ENCODE results near the gene CFAP46. TPM values are rescaled to one million over a fixed set of nuclear protein-coding genes. Genes with fewer than 3 reads are reported as not detected.

Gene CFAP46
- total RNA-seq, 1 donor from 2014 or later, result 1.6 TPM

DNA sequence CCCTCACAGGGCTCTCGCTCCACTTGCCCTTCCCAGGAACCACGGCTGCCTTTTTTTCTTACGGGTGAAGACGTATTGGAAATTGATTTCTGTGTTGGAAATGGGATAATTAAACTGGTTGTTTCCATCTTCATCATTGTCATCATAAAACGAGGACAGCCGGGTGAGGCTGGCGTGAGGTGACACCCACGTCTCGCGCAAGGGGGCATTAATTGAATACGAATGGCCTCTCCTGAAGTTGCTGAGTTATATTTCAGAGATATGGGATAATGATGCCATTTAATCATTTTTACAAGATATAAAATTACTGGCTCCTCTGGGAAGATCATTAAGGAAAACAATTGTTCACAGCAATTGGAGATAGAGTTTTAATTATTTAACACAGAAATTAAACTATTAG lies 138.1 kb downstream of the CFAP46 start:
- no peak for DNase-seq (ENCODE audit: low spot score)
- Histone ChIP-seq H3K4me3 (no peak overlapping the region), H4K20me1 (ENCODE audit: low read depth) (no peaks in the 10 kb centered on the region), H3F3A (ENCODE audit: low read depth) (no peaks in the 10 kb centered on the region), H3K36me3 (no peaks in the 10 kb centered on the region), H3K4me1 (no peaks in the 10 kb centered on the region), H3K9me3 (ENCODE audit: low read depth) (no peaks in the 10 kb centered on the region), H3K27ac (no peak overlapping the region), H3K27me3 (no peaks in the 10 kb centered on the region), H2AFZ (replicated peaks) (no peak overlapping the region), H3K9ac (no peak overlapping the region), H3K79me2 (ENCODE audit: low read depth) (no peaks in the 10 kb centered on the region), H3K4me2 (no peak overlapping the region)
- H3K4me3 Mint-ChIP-seq, result no peak overlapping the region
- peaks cover 9% of the 10 kb centered on the region for H3K4me1 Mint-ChIP-seq
- no peaks in the 10 kb centered on the region for H3K36me3 Mint-ChIP-seq
- TF ChIP-seq EZH2phosphoT487 (IDR thresholded peaks at IDR 0.05) (no peak), CTCF (IDR thresholded peaks at IDR 0.05) (no peak)
- H3K27me3 Mint-ChIP-seq (ENCODE audit: insufficient read depth, low read depth), result peaks cover 4% of the 10 kb centered on the region
- peak overlapping the region; percentile 48 for H3K27ac Mint-ChIP-seq
- H3K9me3 Mint-ChIP-seq, result no peaks in the 10 kb centered on the region

- Histone ChIP-seq H3K9ac (no peak overlapping the region), H3K4me2 (no peak overlapping the region), H3K4me1 (no peaks in the 10 kb centered on the region), H4K20me1 (ENCODE audit: low read depth) (no peaks in the 10 kb centered on the region), H3K9me3 (ENCODE audit: low read depth) (no peaks in the 10 kb centered on the region), H3F3A (ENCODE audit: low read depth) (no peaks in the 10 kb centered on the region), H3K27ac (no peak overlapping the region), H2AFZ (replicated peaks) (no peak overlapping the region), H3K4me3 (no peak overlapping the region), H3K79me2 (ENCODE audit: low read depth) (no peaks in the 10 kb centered on the region), H3K27me3 (no peaks in the 10 kb centered on the region), H3K36me3 (no peaks in the 10 kb centered on the region)
- Mint-ChIP-seq H3K9me3 (no peaks in the 10 kb centered on the region), H3K27ac (no peak overlapping the region), H3K27me3 (ENCODE audit: insufficient read depth, low read depth) (peaks cover 5% of the 10 kb centered on the region), H3K4me3 (no peak overlapping the region), H3K4me1 (peaks cover 8% of the 10 kb centered on the region), H3K36me3 (no peaks in the 10 kb centered on the region)
- TF ChIP-seq CTCF (IDR thresholded peaks at IDR 0.05) (no peak), EZH2 (IDR thresholded peaks at IDR 0.05) (no peak), EZH2phosphoT487 (IDR thresholded peaks at IDR 0.05) (no peak)
- no peak for DNase-seq (ENCODE audit: low spot score)
These were observed 138.8 kb downstream of the CFAP46 start for GRCh38 chr10:132803416-132804210.

DNA sequence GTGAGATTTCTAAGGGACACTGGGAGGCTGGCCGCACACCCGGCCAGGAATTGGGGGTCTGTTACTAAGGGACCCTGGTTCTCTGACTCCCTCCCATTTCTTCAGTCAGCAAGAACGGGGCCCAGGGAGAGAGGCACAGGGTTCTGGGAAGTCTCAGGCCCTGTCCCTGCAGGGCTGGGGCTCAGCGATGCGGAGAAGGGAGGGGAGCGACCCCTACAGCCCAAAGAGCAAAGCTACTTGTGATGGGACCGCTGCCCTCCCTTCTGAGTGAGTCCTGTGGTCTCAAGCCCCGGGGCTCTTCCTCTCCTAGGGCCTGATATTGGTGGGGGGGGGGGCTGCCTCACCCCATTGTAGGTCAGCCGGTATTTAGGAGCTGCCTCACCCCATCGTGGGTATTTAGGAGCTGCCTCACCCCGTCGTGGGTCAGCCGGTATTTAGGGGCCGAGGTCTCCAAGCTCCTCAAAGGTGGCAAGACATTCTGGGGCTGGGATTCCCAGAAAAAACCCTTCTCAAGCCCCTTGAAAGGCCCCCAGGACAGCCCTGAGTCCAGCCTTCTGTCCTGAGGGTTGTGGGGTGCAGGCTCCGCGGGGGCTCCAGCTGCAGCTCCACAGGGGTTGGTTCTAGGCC lies 139.6 kb downstream of the CFAP46 start:
- Histone ChIP-seq H3K4me2 (no peak overlapping the region), H3K27ac (no peak overlapping the region)
- DNase-seq (ENCODE audit: low spot score), result peak; percentile 48

More for the DNA sequence above, 139.6 kb downstream of the CFAP46 start:
- Mint-ChIP-seq H3K27ac (no peak overlapping the region), H3K27me3 (ENCODE audit: insufficient read depth, low read depth) (peaks cover 7% of the 10 kb centered on the region), H3K36me3 (no peaks in the 10 kb centered on the region), H3K4me1 (peaks cover 8% of the 10 kb centered on the region), H3K4me3 (no peak overlapping the region), H3K9me3 (no peaks in the 10 kb centered on the region)
- Histone ChIP-seq H3K36me3 (no peaks in the 10 kb centered on the region), H3K9ac (no peak overlapping the region), H3K79me2 (ENCODE audit: low read depth) (no peaks in the 10 kb centered on the region), H3F3A (ENCODE audit: low read depth) (no peaks in the 10 kb centered on the region), H3K4me1 (no peaks in the 10 kb centered on the region), H3K27me3 (no peaks in the 10 kb centered on the region), H3K9me3 (ENCODE audit: low read depth) (no peaks in the 10 kb centered on the region), H4K20me1 (ENCODE audit: low read depth) (no peaks in the 10 kb centered on the region), H2AFZ (replicated peaks) (no peak overlapping the region), H3K4me3 (no peak overlapping the region)
- TF ChIP-seq CTCF (IDR thresholded peaks at IDR 0.05) (peak; percentile 38), EZH2 (IDR thresholded peaks at IDR 0.05) (no peak)
